ENCODE results near the gene C9orf50.
A peak's percentile ranks its signal among the peaks of the same experiment; 100 is the strongest.

The C9orf50 gene

GRCh38 chr9:129570450-129571297, 50.2 kb downstream of the C9orf50 start:
- no peak for DNase-seq (ENCODE audit: low spot score)

GRCh38 chr9:129569502-129570449, 51.1 kb downstream of the C9orf50 start:
- peak; percentile 81 for DNase-seq (ENCODE audit: low spot score)

GRCh38 chr9:129568560-129569501, 52.1 kb downstream of the C9orf50 start:
- DNase-seq (ENCODE audit: low spot score), result peak; percentile 69

- peak; percentile 70 for DNase-seq (ENCODE audit: low spot score)
These were observed 52.9 kb downstream of the C9orf50 start for GRCh38 chr9:129567842-129568559.

GRCh38 chr9:129567329-129567728, 53.6 kb downstream of the C9orf50 start:
- no peak for DNase-seq (ENCODE audit: low spot score)

- no peak for DNase-seq (ENCODE audit: low spot score)
These were observed 54.2 kb downstream of the C9orf50 start for GRCh38 chr9:129566563-129567266.

GRCh38 chr9:129562917-129563316, 58.0 kb downstream of the C9orf50 start:
- DNase-seq (ENCODE audit: low spot score), result no peak

- DNase-seq (ENCODE audit: low spot score), result no peak
These were observed 58.4 kb downstream of the C9orf50 start for GRCh38 chr9:129562514-129562913.

Data from HuH-7.5 (cell line).